ENCODE data around the gene ANXA11.
"Not testable (repeated sequence)": the region's sequence is repeated elsewhere in the genome, so short reads cannot be mapped to it uniquely, and the experiment has no call there.

The ANXA11 gene

GRCh38 chr10:80204677-80205476, 460 bp downstream of the ANXA11 start:
- Histone ChIP-seq H3K9me3 (no peaks in the 10 kb centered on the region), H3K27ac (peak overlapping the region; percentile 92), H3K4me2 (peak overlapping the region; percentile 90), H4K20me1 (peaks cover 49% of the 10 kb centered on the region), H3K4me3 (peak overlapping the region; percentile 81), H3K36me3 (peaks cover 11% of the 10 kb centered on the region; the same call in 1 of the 2 replicates), H3K9ac (peak overlapping the region; percentile 88), H3K4me1 (peaks cover 54% of the 10 kb centered on the region), H3K27me3 (no peaks in the 10 kb centered on the region)
- no peak for TF ChIP-seq Cebpa-rat (IDR thresholded peaks at IDR 0.05)

- Histone ChIP-seq H3K27ac (peak overlapping the region; percentile 92), H4K20me1 (peaks cover 57% of the 10 kb centered on the region), H3K4me1 (peaks cover 63% of the 10 kb centered on the region), H3K9me3 (no peaks in the 10 kb centered on the region), H3K9ac (peak overlapping the region; percentile 88), H3K4me2 (peak overlapping the region; percentile 90), H3K27me3 (no peaks in the 10 kb centered on the region), H3K36me3 (peaks cover 11% of the 10 kb centered on the region; the same call in 1 of the 2 replicates), H3K4me3 (peak overlapping the region; percentile 81)
- no peak for TF ChIP-seq Cebpa-rat (IDR thresholded peaks at IDR 0.05)
These were observed 1.3 kb downstream of the ANXA11 start for GRCh38 chr10:80203835-80204676.

GRCh38 chr10:80202934-80203834, 2.2 kb downstream of the ANXA11 start:
- Histone ChIP-seq H3K27me3 (no peaks in the 10 kb centered on the region), H3K4me3 (peak overlapping the region; percentile 81), H3K27ac (peak overlapping the region; percentile 92; the same call in 1 of the 2 replicates), H3K9me3 (no peaks in the 10 kb centered on the region), H3K36me3 (peaks cover 11% of the 10 kb centered on the region; the same call in 1 of the 2 replicates), H3K9ac (peak overlapping the region; percentile 88; the same call in 1 of the 2 replicates), H3K4me1 (peaks cover 71% of the 10 kb centered on the region), H3K4me2 (peak overlapping the region; percentile 90), H4K20me1 (peaks cover 66% of the 10 kb centered on the region)
- no peak for TF ChIP-seq Cebpa-rat (IDR thresholded peaks at IDR 0.05)

GRCh38 chr10:80202530-80202929, 2.8 kb downstream of the ANXA11 start:
- Histone ChIP-seq H3K4me2 (peak overlapping the region; percentile 90), H4K20me1 (peaks cover 72% of the 10 kb centered on the region), H3K4me1 (peaks cover 78% of the 10 kb centered on the region), H3K36me3 (peaks cover 11% of the 10 kb centered on the region; the same call in 1 of the 2 replicates)
- H3K27me3 ChIP-seq, H3K9me3 ChIP-seq, H3K27ac ChIP-seq, H3K9ac ChIP-seq, H3K4me3 ChIP-seq: not testable (repeated sequence)

- no peak for TF ChIP-seq Cebpa-rat (IDR thresholded peaks at IDR 0.05)
- H3K36me3 ChIP-seq = peaks cover 11% of the 10 kb centered on the region; the same call in 1 of the 2 replicates
- peaks cover 87% of the 10 kb centered on the region for H3K4me1 ChIP-seq
- H3K9ac ChIP-seq = no peak overlapping the region
- no peak overlapping the region for H3K4me3 ChIP-seq
- no peaks in the 10 kb centered on the region for H3K9me3 ChIP-seq
- peaks cover 81% of the 10 kb centered on the region for H4K20me1 ChIP-seq
- H3K27me3 ChIP-seq = no peaks in the 10 kb centered on the region
- no peak overlapping the region for H3K27ac ChIP-seq
- H3K4me2 ChIP-seq = peak overlapping the region; percentile 90; the same call in 1 of the 2 replicates
These were observed 3.7 kb downstream of the ANXA11 start for GRCh38 chr10:80201608-80202141.

GRCh38 chr10:80200687-80201086, 4.7 kb downstream of the ANXA11 start:
- no peaks in the 10 kb centered on the region for H3K9me3 ChIP-seq
- H3K9ac ChIP-seq = no peak overlapping the region
- H3K36me3 ChIP-seq = peaks cover 11% of the 10 kb centered on the region; the same call in 1 of the 2 replicates
- TF ChIP-seq Cebpa-rat (IDR thresholded peaks at IDR 0.05) = no peak
- peaks cover 91% of the 10 kb centered on the region for H4K20me1 ChIP-seq
- H3K4me1 ChIP-seq = peaks cover 89% of the 10 kb centered on the region
- H3K4me3 ChIP-seq = no peak overlapping the region
- H3K4me2 ChIP-seq = peak overlapping the region; percentile 45; the same call in 1 of the 2 replicates
- no peak overlapping the region for H3K27ac ChIP-seq
- no peaks in the 10 kb centered on the region for H3K27me3 ChIP-seq

- no peak overlapping the region for H3K27ac ChIP-seq
- H4K20me1 ChIP-seq = peaks cover 95% of the 10 kb centered on the region
- no peaks in the 10 kb centered on the region for H3K27me3 ChIP-seq
- H3K9me3 ChIP-seq = no peaks in the 10 kb centered on the region
- peaks cover 14% of the 10 kb centered on the region for H3K36me3 ChIP-seq
- peak overlapping the region; percentile 45 for H3K4me2 ChIP-seq
- no peak overlapping the region for H3K9ac ChIP-seq
- peaks cover 90% of the 10 kb centered on the region for H3K4me1 ChIP-seq
- TF ChIP-seq Cebpa-rat (IDR thresholded peaks at IDR 0.05) = no peak
- H3K4me3 ChIP-seq = no peak overlapping the region
These were observed 5.1 kb downstream of the ANXA11 start for GRCh38 chr10:80200259-80200658.

- Histone ChIP-seq H3K4me1 (peaks cover 90% of the 10 kb centered on the region), H3K27me3 (no peaks in the 10 kb centered on the region), H3K36me3 (peaks cover 18% of the 10 kb centered on the region), H4K20me1 (peaks cover 99% of the 10 kb centered on the region), H3K9me3 (no peaks in the 10 kb centered on the region), H3K27ac (no peak overlapping the region), H3K4me2 (peak overlapping the region; percentile 45), H3K9ac (no peak overlapping the region), H3K4me3 (no peak overlapping the region)
- no peak for TF ChIP-seq Cebpa-rat (IDR thresholded peaks at IDR 0.05)
These were observed 5.5 kb downstream of the ANXA11 start for GRCh38 chr10:80199828-80200227.

All from BLaER1 (cell line).